Osteoblast (primary cell): ENCODE measurements around the gene CDYL2. TPM values are rescaled to one million over a fixed set of nuclear protein-coding genes. Genes with fewer than 3 reads are reported as not detected.

Experiments used
- DNase-seq: peaks from one replicate; pipeline ENCODE4 v3.0.0; 2011; ENCODE audit warnings: low spot score, mixed read lengths; ENCODE audit not compliant: insufficient read length; ENCODE audit errors: missing footprints
- H2AFZ ChIP-seq: 2 replicates; pipeline ENCODE4 v1.6.0; 2011; ENCODE audit warnings: mild to moderate bottlenecking, low read length
- H3K27ac ChIP-seq: 2 replicates; pipeline ENCODE4 v1.5.1; 2011; ENCODE audit warnings: mild to moderate bottlenecking, low read depth, low read length, moderate library complexity
- H3K27me3 ChIP-seq: 2 replicates; pipeline ENCODE4 v1.6.0; 2012; ENCODE audit warnings: mild to moderate bottlenecking, control low read depth, inconsistent platforms, low read length, moderate library complexity; ENCODE audit not compliant: insufficient read depth
- H3K36me3 ChIP-seq: 2 replicates; pipeline ENCODE4 v1.5.1; 2011; ENCODE audit warnings: mild to moderate bottlenecking, low read length, control low read depth, moderate library complexity; ENCODE audit not compliant: insufficient read depth
- H3K4me1 ChIP-seq: 2 replicates; pipeline ENCODE4 v1.5.1; 2011; ENCODE audit warnings: mild to moderate bottlenecking, low read length, control low read depth, moderate library complexity; ENCODE audit not compliant: insufficient read depth
- H3K4me2 ChIP-seq: 2 replicates; pipeline ENCODE4 v1.6.0; 2011; ENCODE audit warnings: mild to moderate bottlenecking, low read length; ENCODE audit not compliant: insufficient read depth
- H3K4me3 ChIP-seq: fragments of 200-600 bp; sonication (generic); 3 replicates; pipeline ENCODE4 v1.5.1; 2012; ENCODE audit warnings: mild to moderate bottlenecking, low read length, inconsistent platforms; ENCODE audit not compliant: insufficient read depth
- H3K79me2 ChIP-seq: 2 replicates; pipeline ENCODE4 v1.6.0; 2012; ENCODE audit warnings: mild to moderate bottlenecking, low read length, control low read depth, inconsistent platforms; ENCODE audit not compliant: insufficient read depth
- H3K9me3 ChIP-seq: 2 replicates; pipeline ENCODE4 v1.5.1; 2011; ENCODE audit warnings: low read depth, low read length, control low read depth
- H4K20me1 ChIP-seq: 2 replicates; pipeline ENCODE4 v1.6.0; 2012; ENCODE audit warnings: mild to moderate bottlenecking, low read length, control low read depth; ENCODE audit not compliant: insufficient read depth
- total RNA-seq: library from RNA; depleted of rRNA; stranded (reverse); fragments of >200 nt; gene quantifications from 2 replicates; pipeline ENCODE4 v1.2.3, GENCODE V29; 2012
- TF ChIP-seq, protein P1 (sequence below): IDR thresholded peaks from 2 replicates; pipeline ENCODE4 v1.5.1; 2011; ENCODE audit warnings: mild to moderate bottlenecking, low read depth, low read length, moderate library complexity; ENCODE audit errors: extremely low read depth

Gene CDYL2
- total RNA-seq, 1 donor, result 8.3 TPM

DNA sequence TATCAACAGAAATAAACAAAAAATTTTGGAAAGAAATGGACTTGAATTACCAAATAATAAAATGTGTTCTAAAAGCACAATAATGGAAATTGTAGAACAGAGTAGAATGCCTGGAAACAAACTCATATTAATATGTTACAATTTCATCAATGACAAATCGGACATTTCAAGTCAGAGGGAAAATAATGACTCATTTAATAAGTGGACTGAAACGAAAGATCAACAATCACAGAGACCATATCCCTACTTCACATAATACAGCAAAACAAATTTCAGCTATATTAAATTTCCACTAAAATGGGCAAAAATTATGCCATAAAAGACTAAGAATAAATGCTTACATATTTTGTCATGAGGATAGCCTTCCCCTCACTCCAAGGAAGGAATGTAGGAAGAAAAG, 25.7 kb downstream of the CDYL2 start:
- H3K27ac ChIP-seq, result no peak overlapping the region
- peaks cover 4% of the 10 kb centered on the region for H3K79me2 ChIP-seq
- no peak overlapping the region for H2AFZ ChIP-seq
- H3K9me3 ChIP-seq, result no peaks in the 10 kb centered on the region
- DNase-seq, result peak; percentile 26
- H3K4me1 ChIP-seq, result no peaks in the 10 kb centered on the region
- H3K36me3 ChIP-seq, result no peaks in the 10 kb centered on the region
- H4K20me1 ChIP-seq, result no peaks in the 10 kb centered on the region
- no peaks in the 10 kb centered on the region for H3K27me3 ChIP-seq
- TF ChIP-seq, protein P1, sequence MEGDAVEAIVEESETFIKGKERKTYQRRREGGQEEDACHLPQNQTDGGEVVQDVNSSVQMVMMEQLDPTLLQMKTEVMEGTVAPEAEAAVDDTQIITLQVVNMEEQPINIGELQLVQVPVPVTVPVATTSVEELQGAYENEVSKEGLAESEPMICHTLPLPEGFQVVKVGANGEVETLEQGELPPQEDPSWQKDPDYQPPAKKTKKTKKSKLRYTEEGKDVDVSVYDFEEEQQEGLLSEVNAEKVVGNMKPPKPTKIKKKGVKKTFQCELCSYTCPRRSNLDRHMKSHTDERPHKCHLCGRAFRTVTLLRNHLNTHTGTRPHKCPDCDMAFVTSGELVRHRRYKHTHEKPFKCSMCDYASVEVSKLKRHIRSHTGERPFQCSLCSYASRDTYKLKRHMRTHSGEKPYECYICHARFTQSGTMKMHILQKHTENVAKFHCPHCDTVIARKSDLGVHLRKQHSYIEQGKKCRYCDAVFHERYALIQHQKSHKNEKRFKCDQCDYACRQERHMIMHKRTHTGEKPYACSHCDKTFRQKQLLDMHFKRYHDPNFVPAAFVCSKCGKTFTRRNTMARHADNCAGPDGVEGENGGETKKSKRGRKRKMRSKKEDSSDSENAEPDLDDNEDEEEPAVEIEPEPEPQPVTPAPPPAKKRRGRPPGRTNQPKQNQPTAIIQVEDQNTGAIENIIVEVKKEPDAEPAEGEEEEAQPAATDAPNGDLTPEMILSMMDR, result no peak
- peak overlapping the region; percentile 45 for H3K4me2 ChIP-seq
- peak overlapping the region; percentile 21 for H3K4me3 ChIP-seq

GRCh38 chr16:80776856-80777255, 27.5 kb downstream of the CDYL2 start:
- DNase-seq, result no peak
- TF ChIP-seq, protein P1, result no peak
- Histone ChIP-seq H3K9me3 (no peaks in the 10 kb centered on the region), H3K79me2 (peaks cover 2% of the 10 kb centered on the region), H3K4me1 (no peaks in the 10 kb centered on the region), H3K4me2 (no peak overlapping the region), H4K20me1 (no peaks in the 10 kb centered on the region), H3K27ac (no peak overlapping the region), H3K27me3 (no peaks in the 10 kb centered on the region), H3K4me3 (no peak overlapping the region), H3K36me3 (no peaks in the 10 kb centered on the region), H2AFZ (no peak overlapping the region)

DNA sequence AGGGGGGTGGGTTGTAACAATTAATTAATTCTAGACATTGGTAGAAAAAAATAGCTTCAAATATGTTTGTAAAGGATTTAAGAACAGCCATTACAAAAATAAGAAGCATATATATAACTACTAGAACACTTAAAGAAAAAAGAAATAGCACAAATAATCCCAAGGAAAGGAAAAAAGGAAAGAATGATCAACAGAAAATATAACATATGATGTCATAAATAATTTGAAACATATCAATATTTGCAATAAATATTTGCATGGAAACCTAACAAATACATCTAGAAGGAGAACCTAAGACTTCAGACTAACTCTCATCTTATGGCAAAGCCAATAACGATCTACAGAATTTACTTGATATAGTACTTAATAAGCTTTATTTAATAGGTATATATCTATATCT, 28.9 kb downstream of the CDYL2 start:
- TF ChIP-seq, protein P1, result no peak
- Histone ChIP-seq H3K27ac (no peak overlapping the region), H3K36me3 (no peaks in the 10 kb centered on the region), H3K9me3 (no peaks in the 10 kb centered on the region), H3K4me2 (no peak overlapping the region), H3K79me2 (peaks cover 2% of the 10 kb centered on the region), H3K27me3 (no peaks in the 10 kb centered on the region), H3K4me1 (no peaks in the 10 kb centered on the region), H4K20me1 (no peaks in the 10 kb centered on the region), H2AFZ (no peak overlapping the region), H3K4me3 (no peak overlapping the region)
- no peak for DNase-seq

DNA sequence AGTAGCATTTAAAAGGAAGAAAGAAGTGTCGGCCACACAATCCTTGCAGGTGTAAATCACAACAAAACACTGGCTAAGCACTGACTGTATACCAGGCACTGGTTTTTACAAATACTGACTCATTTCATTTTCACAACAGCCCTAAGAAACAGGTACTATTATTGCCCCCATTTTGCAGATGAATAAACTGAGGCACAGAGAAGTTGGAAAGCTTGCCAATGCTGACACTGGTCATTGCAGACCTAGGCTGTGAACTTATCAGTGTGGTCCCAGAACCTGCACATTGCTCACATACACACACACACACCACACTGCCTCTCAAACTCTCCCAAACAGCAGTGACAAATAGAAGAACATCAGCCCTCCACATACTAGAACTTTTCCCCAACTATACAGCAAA, 37.6 kb downstream of the CDYL2 start:
- H4K20me1 ChIP-seq, result no peaks in the 10 kb centered on the region
- no peaks in the 10 kb centered on the region for H3K4me1 ChIP-seq
- no peak overlapping the region for H3K27ac ChIP-seq
- DNase-seq, result no peak
- H3K9me3 ChIP-seq, result peaks cover 4% of the 10 kb centered on the region
- TF ChIP-seq, protein P1, result no peak
- H3K27me3 ChIP-seq, result no peaks in the 10 kb centered on the region
- H2AFZ ChIP-seq, result no peak overlapping the region
- H3K36me3 ChIP-seq, result no peaks in the 10 kb centered on the region
- H3K4me3 ChIP-seq, result no peak overlapping the region
- no peaks in the 10 kb centered on the region for H3K79me2 ChIP-seq
- no peak overlapping the region for H3K4me2 ChIP-seq
